IMR-90 (cell line): Measurements from ENCODE around the gene RNF4.
"Not testable (repeated sequence)": the region's sequence is repeated elsewhere in the genome, so short reads cannot be mapped to it uniquely, and the experiment has no call there.

Experiments used
- BHLHE40 ChIP-seq: fragments of 150-350 bp; IDR thresholded peaks from 2 replicates; pipeline ENCODE4 v1.6.1; 2016; ENCODE audit warnings: mild to moderate bottlenecking, low read depth, low read length
- CHD1 ChIP-seq: IDR thresholded peaks from 2 replicates; pipeline ENCODE4 v1.6.1; 2012; ENCODE audit warnings: low read depth, low read length, improper control_type of control experiment
- CTCF ChIP-seq: conservative IDR thresholded peaks from 2 replicates; pipeline ENCODE4 v1.5.1; 2012; ENCODE audit warnings: mild to moderate bottlenecking, low read depth, low read length, improper control_type of control experiment
- ELK1 ChIP-seq: fragments of 150-350 bp; IDR thresholded peaks from 2 replicates; pipeline ENCODE4 v1.6.1; 2016; ENCODE audit warnings: low read depth, mild to moderate bottlenecking, low read length, moderate library complexity, borderline replicate concordance
- FOS ChIP-seq: fragments of 150-350 bp; IDR thresholded peaks from 2 replicates; pipeline ENCODE4 v1.6.1; 2016; ENCODE audit warnings: low read depth, low read length
- MAFK ChIP-seq: IDR thresholded peaks from 2 replicates; pipeline ENCODE4 v1.6.1; 2012; ENCODE audit warnings: low read depth, low read length, improper control_type of control experiment
- MXI1 ChIP-seq: IDR thresholded peaks from 2 replicates; pipeline ENCODE4 v1.6.1; 2012; ENCODE audit warnings: low read depth, mild to moderate bottlenecking, low read length, moderate library complexity, borderline replicate concordance
- POLR2A ChIP-seq: IDR thresholded peaks from 2 replicates; pipeline ENCODE4 v1.6.1; 2012; ENCODE audit warnings: mild to moderate bottlenecking, low read depth, low read length
- RAD21 ChIP-seq: IDR thresholded peaks from 2 replicates; pipeline ENCODE4 v1.6.1; 2012; ENCODE audit warnings: low read length, improper control_type of control experiment
- USF2 ChIP-seq: fragments of 150-350 bp; IDR thresholded peaks from 2 replicates; pipeline ENCODE4 v1.6.1; 2017; ENCODE audit warnings: mild to moderate bottlenecking, antibody characterized with exemption, low read length, low read depth

- not testable (repeated sequence) for TF ChIP-seq CTCF, POLR2A, USF2, CHD1, FOS, ELK1, MXI1, RAD21, BHLHE40, MAFK
Observed at GRCh38 chr4:2543580-2544191, 74.8 kb downstream of the RNF4 start.
